GM12878 (cell line): ENCODE results near the gene ABCB4. TPM values are rescaled to one million over a fixed set of nuclear protein-coding genes. Genes with fewer than 3 reads are reported as not detected.

ENCODE experiments used
- ATAC-seq: fragments of 200-7000 bp; cut with Tn5 transposase; 3 replicates; pipeline ENCODE4 v1.9.1; 2020; ENCODE audit warnings: mild to moderate bottlenecking, moderate library complexity
- BruUV-seq: library from RNA; stranded (reverse); fragments of 400-500 nt; replicated peaks from 2 replicates; lab custom pipeline; 2021; lab: Mats Ljungman, UMichigan
- CTCF ChIA-PET: fragments of 300-600 bp; sonication (Branson Sonifier 250); formaldehyde crosslinking; extraction: SDS; loops from one replicate; lab custom pipeline; 2021; ENCODE audit warnings: inconsistent platforms; lab: Yijun Ruan, JAX
- POLR2A ChIA-PET: fragments of 350-600 bp; formaldehyde crosslinking; extraction: SDS; loops from one replicate; lab custom pipeline; 2021; ENCODE audit warnings: inconsistent platforms; lab: Charles Lee
- RAD21 ChIA-PET: fragments of 300-600 bp; sonication (Branson Sonifier 250); formaldehyde crosslinking; loops from one replicate; lab custom pipeline; 2023; ENCODE audit warnings: antibody characterized with exemption; ENCODE audit not compliant: unreplicated experiment; lab: Charles Lee
- SMC1A ChIA-PET: fragments of 300-600 bp; sonication (Branson Sonifier 250); formaldehyde crosslinking; loops from one replicate; lab custom pipeline; 2023; ENCODE audit not compliant: unreplicated experiment, uncharacterized antibody; lab: Charles Lee
- DNase-seq: peaks from one replicate; pipeline ENCODE4 v3.0.0-alpha.2; 2011; ENCODE audit warnings: low read depth, low spot score
- FAIRE-seq: peaks from 3 replicates; lab custom pipeline; 2011; peaks lifted over from hg19 to GRCh38; lab: Jason Lieb, UNC
- H2AFZ ChIP-seq: 2 replicates; pipeline ENCODE4 v1.6.0; 2011; ENCODE audit warnings: low read depth, low read length, control low read depth; ENCODE audit not compliant: control insufficient read depth
- H3K27ac ChIP-seq: 2 replicates; pipeline ENCODE4 v1.5.1; 2011; ENCODE audit warnings: control low read depth; ENCODE audit not compliant: control insufficient read depth, insufficient read depth
- H3K27me3 ChIP-seq, 2 experiments: replicated peaks in 1 of 2; 2 replicates each; pipeline versions ENCODE4 v1.6.0 to v1.6.1; 2011; ENCODE audit warnings: low read length in 1 of 2; ENCODE audit not compliant: control insufficient read depth in 2 of 2, insufficient read depth in 2 of 2
- H3K36me3 ChIP-seq, 2 experiments: 2 replicates each; pipeline ENCODE4 v1.5.1; 2011; ENCODE audit warnings: low read length in 1 of 2; ENCODE audit not compliant: control insufficient read depth in 2 of 2, insufficient read depth in 2 of 2
- H3K4me1 ChIP-seq: 2 replicates; pipeline ENCODE4 v1.6.1; 2011; ENCODE audit warnings: mild to moderate bottlenecking, low read length, moderate library complexity, mixed read lengths; ENCODE audit not compliant: control insufficient read depth, insufficient read depth
- H3K4me2 ChIP-seq: 2 replicates; pipeline ENCODE4 v1.6.0; 2011; ENCODE audit warnings: control low read depth; ENCODE audit not compliant: control insufficient read depth, insufficient read depth
- H3K4me3 ChIP-seq: fragments of 200-600 bp; sonication (generic); 2 replicates; pipeline ENCODE4 v1.5.1; 2016
- H3K79me2 ChIP-seq: 2 replicates; pipeline ENCODE4 v1.6.0; 2011; ENCODE audit warnings: low read length; ENCODE audit not compliant: control insufficient read depth, insufficient read depth
- H3K9ac ChIP-seq: 2 replicates; pipeline ENCODE4 v1.8.0; 2011; ENCODE audit warnings: low read length, control low read depth, mixed read lengths; ENCODE audit not compliant: control insufficient read depth, insufficient read depth
- H3K9me3 ChIP-seq: replicated peaks from 3 replicates; pipeline ENCODE4 v1.5.1; 2011; ENCODE audit warnings: mild to moderate bottlenecking, low read length; ENCODE audit not compliant: control insufficient read depth, insufficient read depth
- H4K20me1 ChIP-seq: 2 replicates; pipeline ENCODE4 v1.6.0; 2011; ENCODE audit not compliant: control insufficient read depth, insufficient read depth
- EED ChIP-seq: sonication (generic); IDR thresholded peaks from 2 replicates; pipeline ENCODE4 v1.6.1; 2016; ENCODE audit warnings: antibody characterized with exemption, low read depth
- GATAD2B ChIP-seq: fragments of 450-650 bp; conservative IDR thresholded peaks from 2 replicates; pipeline ENCODE4 v1.6.1; 2017; ENCODE audit warnings: low read depth, mild to moderate bottlenecking, moderate library complexity
- HDAC2 ChIP-seq: fragments of 200-600 bp; sonication (generic); IDR thresholded peaks from 2 replicates; pipeline ENCODE4 v1.6.1; 2017
- HDGF ChIP-seq: fragments of 450-650 bp; IDR thresholded peaks from 2 replicates; pipeline ENCODE4 v1.6.1; 2016; ENCODE audit warnings: antibody characterized with exemption
- MXI1 ChIP-seq: fragments of 150-350 bp; IDR thresholded peaks from 2 replicates; pipeline ENCODE4 v1.6.1; 2011; ENCODE audit warnings: low read depth, mild to moderate bottlenecking, inconsistent platforms, low read length, improper control_type of control experiment
- NFYA ChIP-seq: IDR thresholded peaks from 2 replicates; pipeline ENCODE4 v1.6.1; 2011; ENCODE audit warnings: low read depth, mild to moderate bottlenecking, low read length, improper control_type of control experiment, borderline replicate concordance
- NR2F1 ChIP-seq: fragments of 450-650 bp; conservative IDR thresholded peaks from 2 replicates; pipeline ENCODE4 v1.6.1; 2017; ENCODE audit warnings: mild to moderate bottlenecking
- POLR2AphosphoS5 ChIP-seq: IDR thresholded peaks from 2 replicates; pipeline ENCODE4 v1.6.1; 2011; ENCODE audit warnings: mild to moderate bottlenecking, low read length, inconsistent platforms
- PRDM15 ChIP-seq: fragments of 450-650 bp; formaldehyde crosslinking; IDR thresholded peaks from 2 replicates; pipeline ENCODE4 v1.4.0; 2020; ENCODE audit warnings: mild to moderate bottlenecking, moderate library complexity
- RAD21 ChIP-seq: IDR thresholded peaks from 2 replicates; pipeline ENCODE4 v1.6.1; 2011; ENCODE audit warnings: mild to moderate bottlenecking, low read depth, low read length, moderate library complexity; ENCODE audit not compliant: insufficient read depth
- RUNX3 ChIP-seq: IDR thresholded peaks from 2 replicates; pipeline ENCODE4 v1.6.1; 2012; ENCODE audit warnings: low read length, inconsistent platforms
- SMAD1 ChIP-seq: fragments of 450-650 bp; IDR thresholded peaks from 2 replicates; pipeline ENCODE4 v1.6.1; 2018; ENCODE audit warnings: mild to moderate bottlenecking, low read depth; ENCODE audit not compliant: partially characterized antibody
- SMC3 ChIP-seq: IDR thresholded peaks from 2 replicates; pipeline ENCODE4 v1.6.1; 2011; ENCODE audit warnings: low read length, improper control_type of control experiment, borderline replicate concordance
- SUZ12 ChIP-seq: fragments of 200-600 bp; sonication (generic); IDR thresholded peaks from one replicate; pipeline ENCODE4 v1.6.1; 2018; ENCODE audit warnings: antibody characterized with exemption, mild to moderate bottlenecking; ENCODE audit not compliant: unreplicated experiment
- ZNF24 ChIP-seq: fragments of 450-650 bp; IDR thresholded peaks from 2 replicates; pipeline ENCODE4 v1.6.1; 2017; ENCODE audit warnings: antibody characterized with exemption, mild to moderate bottlenecking
- ZNF687 ChIP-seq: fragments of 450-650 bp; IDR thresholded peaks from 2 replicates; pipeline ENCODE4 v1.6.1; 2017; ENCODE audit warnings: mild to moderate bottlenecking, moderate library complexity
- WGBS: methylation state at CpG from one replicate; pipeline ENCODE4 v1.1.6; 2016; ENCODE audit warnings: low lambda C conversion rate; ENCODE audit not compliant: insufficient replicate concordance, insufficient coverage; ENCODE audit errors: missing lambda C conversion rate; 5-methylcytosine and 5-hydroxymethylcytosine counted together
- in situ Hi-C: fragments of 300-500 bp; cut with MboI; formaldehyde crosslinking; loops from 9 replicates; pipeline ENCODE4 v1.14.3; 2018; ENCODE audit warnings: mixed read lengths
- intact Hi-C: fragments of 100-400 bp; cut with micrococcal nuclease; formaldehyde crosslinking; loops from one replicate; pipeline ENCODE4 v1.14.2; 2022; ENCODE audit not compliant: unreplicated experiment
- polyA plus RNA-seq, 11 experiments: library from polyadenylated mRNA; depleted of rRNA in 4 of 11; unstranded in 6 of 11; stranded (reverse) in 5 of 11; fragments of >200 nt; fragmentation: Nextera tagmentation in 4 of 11; fragmentation: Illumina TruSeq in 1 of 11; extraction: Ambion mirVana in 4 of 11; extraction: Trizol in 1 of 11; gene quantifications; 1 replicate in 1 of 11; 2 replicates in 10 of 11; pipeline versions ENCODE4 v1.2.1 to v1.2.3, GENCODE V29; 2011 to 2016; ENCODE audit warnings: inconsistent platforms in 2 of 11, missing spikeins in 2 of 11, low read depth in 1 of 11
- total RNA-seq, 4 experiments: library from RNA; depleted of rRNA in 3 of 4; stranded (reverse); fragments of >200 nt in 3 of 4; fragmentation: Illumina TruSeq in 1 of 4; extraction: Trizol in 1 of 4; gene quantifications; 2 replicates each; pipeline versions ENCODE4 v1.2.1 to v1.2.3, GENCODE V29; 2013 to 2021

The ABCB4 gene
- total and polyA plus RNA-seq, 10 of the 15 experiments (the other 5 are each of a cell fraction or from before 2014, with no cell fraction given) = 1.9 to 8.3 (median 4.4) TPM

DNA sequence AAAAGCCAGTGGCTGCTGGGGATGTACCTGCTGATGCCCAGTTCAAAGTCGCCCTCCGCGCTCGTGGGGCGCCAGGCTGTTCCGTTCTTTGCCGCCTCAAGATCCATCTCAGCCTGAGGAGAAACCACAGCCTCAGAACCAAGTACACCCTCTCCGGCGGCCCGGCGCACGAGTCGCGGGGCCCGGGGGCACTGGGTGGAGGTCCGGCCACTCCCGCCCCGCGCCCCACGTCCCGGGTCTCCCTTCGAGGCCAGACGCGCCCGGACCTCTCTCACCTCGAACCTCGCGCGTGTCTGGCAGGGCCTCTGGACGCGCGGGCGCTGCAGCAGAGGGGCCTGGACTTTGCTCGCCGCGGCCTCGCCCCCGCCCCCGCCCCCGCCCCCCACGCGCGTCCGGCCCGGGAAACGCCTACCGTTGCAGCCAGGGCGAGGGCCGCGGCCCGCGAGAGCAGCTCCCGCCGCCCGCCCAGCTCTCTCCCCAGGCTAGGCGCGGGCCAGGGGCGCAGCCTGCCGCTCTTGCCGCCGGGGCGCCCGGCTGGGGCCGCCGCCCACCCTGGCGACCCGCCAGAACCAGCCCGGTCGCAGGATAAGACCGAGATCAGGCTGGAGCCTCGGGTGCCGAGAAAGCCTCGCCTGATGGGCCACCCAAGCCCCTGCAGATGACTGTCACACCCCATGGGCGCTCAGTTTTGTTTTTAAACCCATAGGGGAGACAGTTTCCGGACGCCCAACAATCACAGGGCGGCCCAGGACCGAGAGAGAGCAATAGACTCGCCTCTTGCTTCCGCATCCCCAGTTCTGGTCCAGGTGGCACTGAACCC is at the start of gene ABCB4 (continued):
- 0 out of 2 replicates have a peak, but pooled peaks have one; percentile 19 for TF ChIP-seq POLR2AphosphoS5
- TF ChIP-seq ZNF24 = 0 out of 2 replicates have a peak, but pooled peaks have one; percentile 8
- TF ChIP-seq SMAD1 = peak; percentile 0
- 0 out of 2 replicates have a peak, but pooled peaks have one; percentile 74 for TF ChIP-seq GATAD2B
- peak; percentile 6; the same call in 1 of the 2 replicates for TF ChIP-seq NR2F1

GRCh38 chr7:87518735-87519134 is 43.3 kb upstream of the ABCB4 start:
- H3K4me2 ChIP-seq = no peak overlapping the region
- intact Hi-C loops (no loop called here), in situ Hi-C loops (no loop called here)
- ATAC-seq (no peak), FAIRE-seq (no peak), DNase-seq (no peak)
- ChIA-PET SMC1A (interaction anchor here (1.0 kb wide), 1 partner anchor 56 kb away, joined by 3 read pairs; no protein-coding TSS in a partner anchor), CTCF (no interaction called here), RAD21 (no interaction called here), POLR2A (no interaction called here)
- no peaks in the 10 kb centered on the region for H3K4me1 ChIP-seq
- no peaks in the 10 kb centered on the region for H3K27me3 ChIP-seq
- H2AFZ ChIP-seq = no peak overlapping the region
- no peak overlapping the region for H3K9ac ChIP-seq
- H3K4me3 ChIP-seq = no peak overlapping the region
- H4K20me1 ChIP-seq = no peaks in the 10 kb centered on the region
- no TSS peak for BruUV-seq
- no peaks in the 10 kb centered on the region for H3K36me3 ChIP-seq
- WGBS = 26% methylated on average over 2 of the region's 2 CpGs
- H3K27ac ChIP-seq = no peak overlapping the region
- no peaks in the 10 kb centered on the region for H3K9me3 ChIP-seq
- no peaks in the 10 kb centered on the region for H3K79me2 ChIP-seq
- TF ChIP-seq HDAC2 = no peak
- TF ChIP-seq ZNF687 = no peak
- no peak for TF ChIP-seq MXI1
- TF ChIP-seq RAD21 = no peak
- TF ChIP-seq HDGF = no peak
- no peak for TF ChIP-seq RUNX3
- no peak for TF ChIP-seq EED
- TF ChIP-seq SUZ12 = no peak
- no peak for TF ChIP-seq SMC3
- no peak for TF ChIP-seq PRDM15 (CRISPR knock-in tag)
- no peak for TF ChIP-seq NFYA
